HepG2 (cell line): ENCODE measurements around the gene SFI1. TPM values are rescaled to one million over a fixed set of nuclear protein-coding genes. Genes with fewer than 3 reads are reported as not detected.

Source experiments
- ARID5B ChIP-seq: IDR thresholded peaks from 2 replicates; pipeline ENCODE4 v1.4.0; 2020; ENCODE audit warnings: mild to moderate bottlenecking, missing genetic modification reagents
- CEBPG ChIP-seq: IDR thresholded peaks from 2 replicates; pipeline ENCODE4 v1.6.1; 2016
- CHCHD3 ChIP-seq: sonication (generic); formaldehyde crosslinking; IDR thresholded peaks from 2 replicates; pipeline ENCODE4 v1.8.0; 2022; ENCODE audit warnings: mild to moderate bottlenecking, missing genetic modification reagents, moderate library complexity
- DNMT1 ChIP-seq: sonication (generic); formaldehyde crosslinking; IDR thresholded peaks from 2 replicates; pipeline ENCODE4 v1.5.1; 2020; ENCODE audit warnings: mild to moderate bottlenecking, missing genetic modification reagents
- HCFC1 ChIP-seq: fragments of 150-350 bp; IDR thresholded peaks from 2 replicates; pipeline ENCODE4 v1.6.1; 2014; ENCODE audit warnings: low read depth, low read length
- MED13 ChIP-seq: sonication (generic); formaldehyde crosslinking; IDR thresholded peaks from 2 replicates; pipeline ENCODE4 v1.5.0; 2020; ENCODE audit warnings: missing genetic modification reagents
- NR2F1 ChIP-seq, 2 experiments: fragments of 450-650 bp in 1 of 2; formaldehyde crosslinking in 1 of 2; IDR thresholded peaks; 2 replicates each; pipeline versions ENCODE4 v1.5.0 to v1.6.1; 2016 to 2020; ENCODE audit warnings: mild to moderate bottlenecking in 1 of 2, missing compliant biosample characterization in 1 of 2, missing genetic modification reagents in 1 of 2, moderate library complexity in 1 of 2
- NRL ChIP-seq: sonication (generic); formaldehyde crosslinking; IDR thresholded peaks from 2 replicates; pipeline ENCODE4 v1.5.0; 2020; ENCODE audit warnings: missing genetic modification reagents, mild to moderate bottlenecking, moderate library complexity, borderline replicate concordance
- PHF5A ChIP-seq: IDR thresholded peaks from one replicate; pipeline ENCODE4 v1.6.1; 2018; ENCODE audit warnings: low read depth, missing genetic modification reagents; ENCODE audit not compliant: unreplicated experiment
- POGZ ChIP-seq: sonication (generic); formaldehyde crosslinking; IDR thresholded peaks from 2 replicates; pipeline ENCODE4 v1.4.0; 2020; ENCODE audit warnings: mild to moderate bottlenecking, missing genetic modification reagents
- RARG ChIP-seq: sonication (generic); formaldehyde crosslinking; IDR thresholded peaks from 2 replicates; pipeline ENCODE4 v1.4.0; 2020; ENCODE audit warnings: low read depth, mild to moderate bottlenecking, missing genetic modification reagents
- TRAFD1 ChIP-seq: sonication (generic); formaldehyde crosslinking; IDR thresholded peaks from 2 replicates; pipeline ENCODE4 v1.5.1; 2020; ENCODE audit warnings: missing genetic modification reagents, mild to moderate bottlenecking, borderline replicate concordance
- ZNF281 ChIP-seq: sonication (generic); formaldehyde crosslinking; IDR thresholded peaks from 2 replicates; pipeline ENCODE4 v1.4.0; 2020; ENCODE audit warnings: missing genetic modification reagents, borderline replicate concordance
- ZNF672 ChIP-seq: sonication (generic); formaldehyde crosslinking; IDR thresholded peaks from 2 replicates; pipeline ENCODE4 v1.8.1; 2022; ENCODE audit warnings: missing genetic modification reagents
- ZNF775 ChIP-seq: sonication (generic); formaldehyde crosslinking; IDR thresholded peaks from 2 replicates; pipeline ENCODE4 v1.4.0; 2020; ENCODE audit warnings: missing genetic modification reagents, mild to moderate bottlenecking, moderate library complexity, borderline replicate concordance
- polyA plus RNA-seq, 8 experiments: library from polyadenylated mRNA; depleted of rRNA in 3 of 8; stranded (reverse) in 7 of 8; unstranded in 1 of 8; fragments of >200 nt; fragmentation: Illumina TruSeq in 4 of 8; extraction: Trizol in 4 of 8; gene quantifications; 2 replicates each; pipeline versions ENCODE4 v1.2.1 to v1.2.3, GENCODE V29; 2011 to 2016; ENCODE audit warnings: low read depth in 4 of 8, missing spikeins in 1 of 8, mixed read lengths in 1 of 8; ENCODE audit not compliant: insufficient read depth in 1 of 8
- total RNA-seq, 5 experiments: library from RNA; depleted of rRNA; stranded (reverse); fragments of >200 nt; fragmentation: Illumina TruSeq; extraction: Trizol; gene quantifications; 2 replicates each; pipeline ENCODE4 v1.2.3, GENCODE V29; 2016; ENCODE audit warnings: low read depth in 1 of 5
- TF ChIP-seq, protein P1 (sequence below), 2 experiments: fragments of 450-650 bp in 1 of 2; sonication (generic) in 1 of 2; formaldehyde crosslinking; IDR thresholded peaks; 2 replicates each; pipeline versions ENCODE4 v1.5.0 to v1.8.0; 2020 to 2022; ENCODE audit warnings: mild to moderate bottlenecking in 1 of 2, missing genetic modification reagents in 1 of 2
- TF ChIP-seq, protein P2 (sequence below): sonication (generic); formaldehyde crosslinking; IDR thresholded peaks from 2 replicates; pipeline ENCODE4 v1.4.0; 2020; ENCODE audit warnings: missing genetic modification reagents
- TF ChIP-seq, protein P3 (sequence below): sonication (generic); formaldehyde crosslinking; IDR thresholded peaks from 2 replicates; pipeline ENCODE4 v1.5.0; 2020; ENCODE audit warnings: mild to moderate bottlenecking, missing genetic modification reagents

SFI1 gene
- total and polyA plus RNA-seq, 2 of the 13 experiments (the other 11 are each of a cell fraction or from before 2014, with no cell fraction given) = 20.5 to 40.1 TPM

DNA sequence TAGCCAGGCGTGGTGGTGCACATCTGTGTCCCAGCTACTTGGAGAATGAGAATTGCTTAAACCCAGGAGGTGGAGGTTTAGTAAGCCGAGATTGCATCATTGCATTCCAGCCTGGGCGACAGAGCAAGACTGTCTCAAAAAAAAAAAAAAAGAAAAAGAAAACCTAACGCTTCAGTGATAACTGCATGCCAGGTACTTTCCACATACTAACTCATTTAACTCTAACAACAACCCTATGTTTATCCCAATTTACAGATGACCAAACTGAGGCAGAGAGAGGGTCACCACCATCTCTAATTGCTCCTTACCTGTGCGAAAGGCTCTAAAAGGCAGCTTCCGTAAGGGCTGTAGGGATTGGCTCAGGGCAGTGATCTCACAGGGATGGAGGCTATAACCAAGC, 154.1 kb downstream of the SFI1 start (continued):
- TF ChIP-seq ARID5B (CRISPR knock-in tag) (no peak), POGZ (CRISPR knock-in tag) (no peak), ZNF775 (CRISPR knock-in tag) (no peak), ZNF281 (CRISPR knock-in tag) (no peak), NRL (CRISPR knock-in tag) (no peak), RARG (no peak), TRAFD1 (CRISPR knock-in tag) (no peak), CHCHD3 (CRISPR knock-in tag) (no peak), CEBPG (CRISPR knock-in tag) (peak; percentile 79), PHF5A (no peak), ZNF672 (CRISPR knock-in tag) (no peak), MED13 (CRISPR knock-in tag) (no peak), DNMT1 (CRISPR knock-in tag) (no peak), NR2F1 (CRISPR knock-in tag; IDR thresholded peaks at IDR 0.05) (no peak), HCFC1 (no peak)
- TF ChIP-seq, protein P1, sequence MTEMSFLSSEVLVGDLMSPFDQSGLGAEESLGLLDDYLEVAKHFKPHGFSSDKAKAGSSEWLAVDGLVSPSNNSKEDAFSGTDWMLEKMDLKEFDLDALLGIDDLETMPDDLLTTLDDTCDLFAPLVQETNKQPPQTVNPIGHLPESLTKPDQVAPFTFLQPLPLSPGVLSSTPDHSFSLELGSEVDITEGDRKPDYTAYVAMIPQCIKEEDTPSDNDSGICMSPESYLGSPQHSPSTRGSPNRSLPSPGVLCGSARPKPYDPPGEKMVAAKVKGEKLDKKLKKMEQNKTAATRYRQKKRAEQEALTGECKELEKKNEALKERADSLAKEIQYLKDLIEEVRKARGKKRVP (CRISPR knock-in tag; IDR thresholded peaks at IDR 0.05) = peak in 1 of 2 experiments; percentile 34; a peak in 1 of 4 replicates
- TF ChIP-seq, protein P2, sequence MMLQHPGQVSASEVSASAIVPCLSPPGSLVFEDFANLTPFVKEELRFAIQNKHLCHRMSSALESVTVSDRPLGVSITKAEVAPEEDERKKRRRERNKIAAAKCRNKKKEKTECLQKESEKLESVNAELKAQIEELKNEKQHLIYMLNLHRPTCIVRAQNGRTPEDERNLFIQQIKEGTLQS (CRISPR knock-in tag) = 0 out of 2 replicates have a peak, but pooled peaks have one; percentile 65
- TF ChIP-seq, protein P3, sequence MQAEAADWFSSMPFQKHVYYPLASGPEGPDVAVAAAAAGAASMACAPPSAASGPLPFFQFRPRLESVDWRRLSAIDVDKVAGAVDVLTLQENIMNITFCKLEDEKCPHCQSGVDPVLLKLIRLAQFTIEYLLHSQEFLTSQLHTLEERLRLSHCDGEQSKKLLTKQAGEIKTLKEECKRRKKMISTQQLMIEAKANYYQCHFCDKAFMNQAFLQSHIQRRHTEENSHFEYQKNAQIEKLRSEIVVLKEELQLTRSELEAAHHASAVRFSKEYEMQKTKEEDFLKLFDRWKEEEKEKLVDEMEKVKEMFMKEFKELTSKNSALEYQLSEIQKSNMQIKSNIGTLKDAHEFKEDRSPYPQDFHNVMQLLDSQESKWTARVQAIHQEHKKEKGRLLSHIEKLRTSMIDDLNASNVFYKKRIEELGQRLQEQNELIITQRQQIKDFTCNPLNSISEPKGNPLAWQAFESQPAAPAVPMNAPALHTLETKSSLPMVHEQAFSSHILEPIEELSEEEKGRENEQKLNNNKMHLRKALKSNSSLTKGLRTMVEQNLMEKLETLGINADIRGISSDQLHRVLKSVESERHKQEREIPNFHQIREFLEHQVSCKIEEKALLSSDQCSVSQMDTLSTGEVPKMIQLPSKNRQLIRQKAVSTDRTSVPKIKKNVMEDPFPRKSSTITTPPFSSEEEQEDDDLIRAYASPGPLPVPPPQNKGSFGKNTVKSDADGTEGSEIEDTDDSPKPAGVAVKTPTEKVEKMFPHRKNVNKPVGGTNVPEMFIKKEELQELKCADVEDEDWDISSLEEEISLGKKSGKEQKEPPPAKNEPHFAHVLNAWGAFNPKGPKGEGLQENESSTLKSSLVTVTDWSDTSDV (CRISPR knock-in tag) = no peak
